ENCODE data around the gene MEIG1.
"Not testable (repeated sequence)": the region's sequence is repeated elsewhere in the genome, so short reads cannot be mapped to it uniquely, and the experiment has no call there.

MEIG1 gene

DNA sequence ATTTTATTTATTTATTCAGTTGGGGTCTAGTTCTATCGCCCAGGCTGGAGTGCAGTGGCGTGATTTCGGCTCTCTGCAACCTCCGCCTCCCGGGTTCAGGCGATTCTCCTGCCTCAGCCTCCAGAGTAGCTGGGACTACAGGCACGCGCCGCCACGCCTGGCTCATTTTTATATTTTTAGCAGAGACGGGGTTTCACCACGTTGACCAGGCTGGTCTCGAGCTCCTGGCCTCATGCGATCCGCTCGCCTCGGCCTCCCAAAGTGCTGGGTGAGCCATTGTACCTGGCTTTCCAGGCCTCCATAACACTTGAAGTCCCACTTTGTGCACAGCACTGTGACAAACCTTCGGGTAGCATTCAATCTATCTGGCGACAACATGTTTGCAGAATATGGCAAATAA, 4.3 kb upstream of the MEIG1 start:
- DNase-seq (ENCODE audit: low read depth in 2 of 2), result no peak

DNA sequence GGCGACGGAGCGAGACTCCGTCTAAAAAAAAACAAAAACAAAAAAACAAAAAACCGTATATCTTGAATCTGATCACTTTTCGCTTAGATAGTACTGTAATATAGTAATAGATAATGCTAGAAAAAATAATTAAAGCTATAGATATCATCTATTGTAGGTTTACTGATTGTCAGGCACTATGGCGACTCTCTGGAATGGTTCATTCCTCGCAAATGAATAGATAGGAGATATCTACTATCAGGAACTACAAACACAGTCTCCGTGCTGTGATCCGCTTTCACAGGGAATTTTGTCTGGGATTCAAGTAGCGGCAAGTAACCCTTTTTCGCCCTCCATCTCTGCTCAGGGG, 342 bp upstream of the MEIG1 start:
- no peak for DNase-seq (ENCODE audit: low read depth in 2 of 2)

DNA sequence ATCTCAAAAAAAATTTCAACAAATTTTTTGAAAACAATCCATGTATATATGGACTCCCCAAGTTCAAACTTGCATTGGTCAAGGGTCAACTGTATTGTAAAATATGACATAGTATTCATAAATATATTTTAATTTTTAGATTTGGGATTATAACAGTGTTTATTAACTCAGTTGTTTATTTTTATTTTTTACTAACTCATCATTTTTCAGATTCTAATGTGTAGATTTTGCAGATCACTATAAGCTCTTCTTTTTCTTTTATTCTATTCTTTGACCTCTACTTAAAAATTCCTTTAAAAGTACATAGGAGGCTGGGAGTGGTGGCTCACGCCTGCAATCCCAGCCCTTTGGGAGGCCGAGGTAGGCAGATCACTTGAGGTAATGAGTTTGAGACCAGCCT, 8.7 kb downstream of the MEIG1 start:
- DNase-seq (ENCODE audit: low read depth in 2 of 2), result no peak

DNA sequence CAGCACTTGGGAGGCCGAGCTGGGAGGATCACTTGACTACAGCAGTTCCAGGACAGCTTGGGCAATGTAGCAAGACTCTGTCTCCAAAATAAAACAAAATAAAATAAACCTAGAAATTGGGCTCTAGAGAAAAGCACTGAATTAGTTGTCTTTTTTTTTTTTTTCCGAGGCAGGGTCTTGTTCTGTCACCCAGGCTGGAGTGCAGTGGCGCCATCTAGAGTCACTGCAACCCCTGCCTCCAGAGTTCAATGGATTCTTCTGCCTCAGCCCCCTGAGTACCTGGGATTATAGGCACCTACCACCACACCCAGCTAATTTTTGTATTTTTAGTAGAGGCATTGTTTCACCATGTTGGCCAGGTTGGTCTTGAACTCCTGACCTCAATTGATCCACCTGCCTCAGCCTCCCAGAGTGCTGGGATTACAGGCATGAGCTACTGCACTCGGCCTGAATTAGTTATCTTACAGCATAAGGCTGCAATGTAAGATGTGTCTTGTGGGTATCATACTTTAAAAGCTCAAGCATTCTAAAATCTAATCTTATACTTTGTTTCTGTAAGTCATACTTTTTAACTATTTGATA, 12.8 kb downstream of the MEIG1 start:
- no peak for DNase-seq (ENCODE audit: low read depth in 2 of 2)

DNA sequence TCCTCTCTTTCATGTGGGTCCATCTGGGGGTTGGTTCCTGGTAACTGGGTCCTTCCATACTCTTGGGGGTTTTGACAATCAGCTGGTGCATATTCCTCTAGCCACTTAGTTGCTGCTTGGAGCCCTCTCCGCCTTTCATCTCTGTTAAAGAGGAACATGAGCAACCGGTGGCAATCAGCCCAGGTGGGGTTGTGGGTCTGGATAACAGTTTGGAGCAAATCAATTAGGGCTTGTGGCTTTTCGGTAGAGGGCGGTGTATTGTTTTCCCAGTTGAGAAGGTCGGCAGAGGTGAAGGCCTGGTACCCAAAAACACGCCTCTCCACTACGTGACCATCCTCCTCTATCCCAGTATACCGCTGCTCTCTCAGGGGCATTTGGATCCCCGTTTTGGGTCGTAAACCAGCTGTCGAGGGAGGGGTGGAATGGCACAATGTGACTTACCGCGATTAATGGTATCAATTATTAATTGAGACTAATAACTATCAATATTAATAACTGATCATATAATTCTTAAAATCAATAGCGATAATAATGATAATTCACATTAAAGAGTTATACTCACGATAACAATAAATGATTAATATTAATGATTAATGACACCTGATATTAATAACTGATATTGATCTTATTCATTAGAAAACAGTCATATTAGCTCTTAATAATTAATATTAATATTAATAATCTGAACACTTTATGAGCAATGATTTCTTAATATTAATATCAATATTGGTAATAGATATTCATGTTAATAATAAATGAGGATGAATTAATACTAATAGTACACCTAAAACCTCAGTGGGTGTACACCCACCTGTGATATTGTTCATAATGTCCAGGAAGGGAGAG, 15.2 kb downstream of the MEIG1 start:
- DNase-seq (ENCODE audit: low read depth in 2 of 2), result not testable (repeated sequence)

DNA sequence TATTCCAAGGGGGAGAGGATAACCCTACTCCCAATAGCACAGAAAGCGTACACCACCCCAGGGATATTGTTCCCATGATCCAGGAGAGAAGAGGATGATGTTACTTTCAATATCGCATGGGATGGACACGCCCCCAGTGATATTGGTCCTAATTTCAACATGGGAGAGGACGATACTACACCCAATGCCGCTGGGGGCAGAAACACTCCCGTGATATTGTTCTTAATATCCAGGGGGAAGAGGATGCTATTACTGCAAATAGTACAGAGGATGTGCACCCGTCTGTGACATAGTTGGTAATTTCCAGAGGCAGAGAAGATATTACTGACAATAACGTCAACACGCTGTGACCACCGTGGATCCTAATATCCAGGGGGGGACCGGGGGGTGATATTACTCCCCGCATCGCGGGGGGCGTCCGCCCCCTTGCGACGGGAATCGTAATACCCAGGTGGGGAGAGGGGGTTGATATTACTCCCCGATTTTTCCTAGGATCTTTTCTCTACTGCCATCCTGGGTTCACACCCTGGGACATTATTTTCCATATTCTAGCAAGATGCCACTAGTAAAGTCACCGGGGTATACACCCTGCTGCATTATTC, 16.6 kb downstream of the MEIG1 start:
- no peak for DNase-seq (ENCODE audit: low read depth in 2 of 2)

DNA sequence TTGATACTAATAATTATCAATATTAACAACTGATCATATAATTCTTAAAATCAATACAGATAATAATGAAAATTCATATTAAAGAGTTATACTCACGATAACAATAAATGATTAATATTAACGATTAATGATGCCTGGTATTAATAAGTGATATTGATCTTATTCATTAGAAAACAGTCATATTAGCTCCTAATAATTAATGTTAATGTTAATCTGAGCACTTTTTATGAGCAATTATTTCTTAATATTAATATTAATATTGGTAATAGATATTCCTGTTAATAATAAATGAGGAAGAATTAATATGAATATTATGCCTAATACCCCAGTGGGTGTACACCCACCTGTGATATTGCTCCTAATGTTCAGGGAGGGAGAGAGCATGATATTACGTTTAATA, 23.6 kb downstream of the MEIG1 start:
- no peak for DNase-seq (ENCODE audit: low read depth in 2 of 2)

DNA sequence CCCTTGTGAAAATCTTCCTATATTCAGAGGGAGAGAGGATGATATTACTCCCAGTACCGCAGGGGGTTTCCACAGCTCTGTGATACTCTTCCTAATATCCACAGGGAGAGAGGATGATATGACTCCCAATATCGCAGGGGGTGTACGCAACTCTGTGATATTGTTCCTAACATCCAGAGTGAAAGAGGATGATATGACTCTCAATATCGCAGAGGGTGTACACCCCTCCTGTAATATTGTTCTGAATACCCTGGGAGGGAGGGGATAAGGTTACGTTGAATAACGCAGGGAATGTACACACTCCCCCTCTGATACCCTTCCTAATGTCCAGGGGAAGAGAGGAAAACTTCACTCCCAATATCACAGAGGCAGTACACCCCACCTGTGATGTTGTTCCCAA, 30.4 kb downstream of the MEIG1 start:
- not testable (repeated sequence) for DNase-seq (ENCODE audit: low read depth in 2 of 2)

DNA sequence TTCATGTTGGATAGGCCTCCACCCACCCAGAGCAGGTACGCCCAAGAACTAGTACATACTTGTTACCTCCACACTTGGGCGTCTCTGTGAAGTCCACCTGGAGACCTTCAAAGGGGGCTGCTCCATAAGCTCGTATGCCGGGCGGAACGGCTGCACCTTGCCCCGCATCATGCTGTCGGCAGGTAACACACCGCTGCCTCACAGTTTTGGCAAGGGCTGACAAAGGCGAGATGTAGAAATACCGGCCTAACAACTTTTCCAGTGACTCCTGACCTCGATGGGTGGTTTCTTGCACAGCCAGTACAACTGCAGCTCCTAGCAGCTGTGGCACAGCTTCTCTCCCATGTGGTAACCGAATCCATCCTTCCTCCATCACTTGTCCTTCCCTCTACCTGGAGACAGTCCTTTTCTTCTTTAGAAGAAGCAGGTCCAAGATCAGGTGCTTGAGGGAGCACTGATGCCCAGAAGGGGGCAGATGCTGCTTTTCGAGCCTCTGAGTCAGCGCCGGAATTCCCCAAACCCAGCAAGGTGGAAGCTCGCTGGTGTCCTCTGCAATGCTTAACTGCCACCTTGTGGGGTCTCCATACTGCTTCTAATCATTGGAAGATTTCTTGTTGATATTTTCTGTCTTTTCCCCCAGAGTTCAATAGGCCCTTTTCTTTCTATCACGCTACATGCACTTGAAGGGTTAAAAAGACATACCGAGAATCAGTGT, 32.0 kb downstream of the MEIG1 start:
- DNase-seq (ENCODE audit: low read depth in 2 of 2), result peak in 1 of 2 donors; percentile 34

DNA sequence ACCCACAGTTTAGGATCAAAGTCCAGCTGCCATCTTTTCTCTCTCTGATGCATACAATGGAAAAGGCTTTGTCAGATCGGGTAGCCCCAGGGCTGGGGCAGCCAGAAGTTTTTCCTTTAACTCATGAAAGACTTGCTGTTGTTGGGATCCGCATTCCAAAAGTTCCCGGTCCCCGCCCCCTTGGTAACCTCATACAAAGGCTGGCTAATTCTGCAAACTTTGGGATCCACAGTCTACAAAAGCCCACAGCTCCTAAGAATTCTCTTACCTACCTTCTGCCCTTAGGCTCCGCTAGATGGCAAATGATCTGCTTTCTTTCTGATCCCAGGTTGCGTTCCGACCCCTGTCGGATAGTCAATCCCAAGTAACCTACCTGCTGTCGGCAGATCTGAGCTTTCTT, 33.1 kb downstream of the MEIG1 start:
- DNase-seq (ENCODE audit: low read depth in 2 of 2), result not testable (repeated sequence)

DNA sequence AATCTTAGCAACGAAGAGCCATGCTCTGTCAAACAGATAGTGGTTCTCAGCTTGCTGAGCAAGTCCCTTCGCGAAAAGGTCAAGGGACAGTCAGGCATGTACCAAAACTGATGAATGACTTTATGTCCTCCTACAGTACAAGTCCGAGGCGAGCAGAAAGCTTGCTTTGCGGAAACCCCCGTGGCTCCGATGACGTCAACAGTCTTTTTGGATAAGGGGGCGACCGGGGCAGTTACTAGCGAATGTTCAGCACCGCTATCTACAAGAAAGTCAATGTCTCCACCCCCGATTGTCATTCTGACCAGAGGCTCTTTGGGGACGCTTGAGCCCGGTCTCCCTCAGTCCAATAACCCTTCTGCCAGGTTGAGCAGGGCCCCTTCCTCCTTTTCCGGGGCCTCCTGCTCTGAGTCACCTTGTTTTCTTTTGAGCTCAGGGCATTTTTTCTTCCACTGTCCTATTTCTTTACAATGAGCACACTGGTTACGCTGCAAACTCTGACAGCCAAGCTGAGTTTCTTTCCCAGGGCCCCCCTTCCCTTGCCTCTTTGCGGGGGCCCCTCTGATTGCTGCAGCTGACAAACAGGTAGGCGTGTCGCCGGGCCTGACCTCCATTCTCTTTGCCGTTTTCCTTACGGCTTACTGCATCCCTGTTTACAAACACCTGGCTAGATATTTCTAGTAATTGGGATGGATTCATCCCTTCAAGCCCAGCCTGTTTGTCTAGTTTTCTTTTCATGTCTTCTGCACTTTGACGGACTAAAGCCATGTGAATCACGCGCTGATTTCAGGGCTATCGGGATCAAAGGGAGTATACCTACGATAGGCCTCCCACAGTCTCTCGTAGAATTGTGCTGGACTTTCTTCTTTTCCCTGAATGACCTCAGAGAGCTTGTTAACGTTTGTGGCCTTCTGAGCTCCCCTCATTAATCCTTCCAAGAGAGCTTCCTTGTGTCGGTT, 34.6 kb downstream of the MEIG1 start:
- not testable (repeated sequence) for DNase-seq (ENCODE audit: low read depth in 2 of 2)

DNA sequence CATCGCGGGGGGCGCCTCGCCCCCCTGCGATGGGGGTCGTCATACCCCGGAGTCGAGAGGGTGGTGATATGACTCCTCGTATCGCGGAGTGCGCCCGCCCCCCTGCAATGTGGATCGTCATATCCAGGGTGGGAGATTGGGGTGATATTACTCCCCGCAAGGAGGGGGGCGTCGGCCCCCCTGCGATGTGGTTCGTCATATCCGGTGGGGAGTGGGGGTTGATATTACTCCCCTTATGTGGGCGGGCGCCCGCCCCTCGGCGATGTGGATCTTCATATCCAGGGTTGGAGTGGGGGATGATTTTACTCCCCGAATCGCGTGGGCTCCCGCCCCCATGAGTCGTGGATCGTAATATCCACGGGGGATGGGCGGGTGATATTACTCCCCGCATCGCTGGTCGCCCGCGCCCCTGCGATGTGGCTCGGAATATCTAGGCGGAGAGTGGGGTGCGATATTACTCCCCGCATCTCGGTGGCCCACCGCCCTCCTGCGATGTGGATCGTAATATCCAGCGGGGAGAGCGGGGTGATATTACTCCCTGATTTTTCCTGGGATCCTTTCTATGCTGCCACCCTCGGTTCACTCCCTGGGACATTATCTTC, 36.9 kb downstream of the MEIG1 start:
- no peak for DNase-seq (ENCODE audit: low read depth in 2 of 2)

DNA sequence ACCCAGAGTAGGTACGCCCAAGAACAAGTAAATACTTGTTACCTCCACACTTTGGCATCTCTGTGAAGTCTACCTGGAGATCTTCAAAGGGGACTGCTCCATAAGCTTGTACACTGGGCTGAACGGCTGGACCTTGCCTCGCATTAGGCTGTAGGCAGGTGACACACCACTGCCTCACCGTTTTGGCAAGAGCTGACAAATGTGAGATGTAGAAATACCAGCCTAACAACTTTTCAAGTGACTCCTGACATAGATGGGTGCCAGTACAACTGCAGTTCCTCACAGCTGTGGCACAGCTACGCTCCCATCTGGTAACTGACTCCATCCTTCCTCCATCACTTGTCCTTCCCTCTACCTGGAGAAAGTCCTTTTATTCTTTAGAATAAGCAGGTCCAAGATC, 54.3 kb downstream of the MEIG1 start:
- not testable (repeated sequence) for DNase-seq (ENCODE audit: low read depth in 2 of 2)

DNA sequence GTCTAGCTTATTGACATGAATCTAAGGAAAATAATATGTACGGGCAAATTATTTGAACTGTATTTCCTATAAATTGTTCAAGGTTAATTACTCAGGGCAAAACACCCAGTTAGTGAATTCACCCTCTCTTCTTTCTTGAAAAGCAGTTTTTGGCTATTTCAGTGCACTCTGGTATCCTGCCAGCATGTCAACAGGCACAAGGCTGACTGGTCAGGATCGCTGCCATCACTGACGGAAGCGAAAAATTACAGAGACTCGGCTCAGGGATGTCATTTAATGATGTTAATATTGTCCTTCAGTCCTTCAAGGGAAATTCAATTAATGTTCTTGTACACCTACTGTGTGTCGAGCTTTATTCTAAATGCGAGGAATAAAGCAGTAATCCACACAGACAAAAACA, 56.3 kb downstream of the MEIG1 start:
- DNase-seq (ENCODE audit: low read depth in 2 of 2), result no peak

DNA sequence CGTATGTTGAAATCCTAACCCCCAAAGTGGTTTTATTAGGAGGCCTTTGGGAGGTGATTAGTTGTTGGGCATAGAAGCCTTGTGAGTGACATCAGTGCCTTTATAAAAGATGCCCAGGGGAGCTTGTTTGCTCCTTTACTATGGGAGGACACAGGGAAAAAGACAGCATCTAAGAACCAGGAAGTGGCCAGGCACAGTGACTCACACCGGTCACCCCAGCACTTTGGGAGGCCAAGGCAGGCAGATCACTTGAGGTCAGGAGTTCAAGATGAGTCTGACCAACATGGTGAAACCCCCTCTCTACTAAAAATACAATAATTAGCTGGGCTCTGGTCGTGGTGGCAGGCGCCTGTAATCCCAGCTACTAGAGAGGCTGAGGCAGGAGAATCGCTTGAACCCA, 61.8 kb downstream of the MEIG1 start:
- not testable (repeated sequence) for DNase-seq (ENCODE audit: low read depth in 2 of 2)

Data from stimulated activated CD8-positive, alpha-beta memory T cell treated with anti-CD3 and anti-CD28 coated beads, Interleukin-15, amount 100 ng/mL, for 4 hours (primary cell).